GM18508 (cell line): Measurements from ENCODE around the gene PROS1.
A peak's percentile ranks its signal among the peaks of the same experiment; 100 is the strongest.
"Not testable (repeated sequence)": the region's sequence is repeated elsewhere in the genome, so short reads cannot be mapped to it uniquely, and the experiment has no call there.

Source experiments
- ATAC-seq: cut with Tn5 transposase; IDR thresholded peaks from one replicate; pipeline ENCODE4 v1.9.1; 2021; ENCODE audit warnings: moderate number of reproducible peaks; ENCODE audit not compliant: insufficient read depth, unreplicated experiment

Gene PROS1

GRCh38 chr3:93979850-93980676, 6.4 kb upstream of the PROS1 start, which contains the start of gene ARL13B:
ARL13B (plus strand) TSS chr3:93980155; CDS start chr3:93980424, 269 bp downstream.
- ATAC-seq, result peak; percentile 100

- ATAC-seq, result no peak
Observed at GRCh38 chr3:93969997-93970396, 3.7 kb downstream of the PROS1 start.

GRCh38 chr3:93969443-93969842, 4.3 kb downstream of the PROS1 start:
- no peak for ATAC-seq

- ATAC-seq, result not testable (repeated sequence)
Observed at GRCh38 chr3:93965106-93965505, 8.6 kb downstream of the PROS1 start.

GRCh38 chr3:93962798-93963197, 10.9 kb downstream of the PROS1 start:
- no peak for ATAC-seq

GRCh38 chr3:93961489-93961888, 12.2 kb downstream of the PROS1 start:
- ATAC-seq, result no peak

DNA sequence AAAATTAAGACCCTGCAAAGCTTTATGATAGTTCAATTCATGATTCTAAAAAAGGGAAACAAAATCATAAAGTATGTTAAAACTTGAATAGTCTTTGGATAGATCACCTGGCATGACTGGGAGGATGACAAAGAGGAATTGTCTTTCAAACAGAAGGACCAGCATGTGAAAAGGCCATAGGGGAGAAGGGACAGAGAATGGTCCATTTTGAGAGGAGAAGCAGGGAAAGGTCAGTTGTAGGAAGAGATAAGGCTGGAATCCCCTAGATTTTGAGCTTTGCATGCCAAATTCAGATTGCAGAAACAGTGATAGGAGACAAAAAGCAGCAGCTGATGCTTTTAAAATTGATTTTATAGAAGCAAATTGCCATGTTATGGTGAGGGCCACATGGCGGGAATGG, 12.7 kb downstream of the PROS1 start:
- ATAC-seq, result no peak

DNA sequence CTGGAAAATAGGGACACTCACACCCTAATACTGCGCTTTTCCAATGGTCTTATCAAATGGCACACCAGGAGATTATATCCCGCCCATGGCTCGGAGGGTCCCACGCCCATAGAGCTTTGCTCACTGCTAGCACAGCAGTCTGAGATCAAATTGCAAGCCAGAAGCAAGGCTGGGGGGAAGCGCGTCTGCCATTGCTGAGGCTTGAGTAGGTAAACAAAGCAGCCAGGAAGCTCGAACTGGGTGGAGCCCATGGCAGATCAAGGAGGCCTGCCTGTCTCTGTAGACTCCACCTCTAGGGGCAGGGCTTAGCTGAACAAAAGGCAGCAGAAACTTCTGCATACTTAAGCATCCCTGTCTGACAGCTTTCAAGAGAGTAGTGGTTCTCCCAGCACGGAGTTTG, 23.7 kb downstream of the PROS1 start:
- ATAC-seq, result not testable (repeated sequence)

GRCh38 chr3:93937485-93937884, 36.2 kb downstream of the PROS1 start:
- not testable (repeated sequence) for ATAC-seq

DNA sequence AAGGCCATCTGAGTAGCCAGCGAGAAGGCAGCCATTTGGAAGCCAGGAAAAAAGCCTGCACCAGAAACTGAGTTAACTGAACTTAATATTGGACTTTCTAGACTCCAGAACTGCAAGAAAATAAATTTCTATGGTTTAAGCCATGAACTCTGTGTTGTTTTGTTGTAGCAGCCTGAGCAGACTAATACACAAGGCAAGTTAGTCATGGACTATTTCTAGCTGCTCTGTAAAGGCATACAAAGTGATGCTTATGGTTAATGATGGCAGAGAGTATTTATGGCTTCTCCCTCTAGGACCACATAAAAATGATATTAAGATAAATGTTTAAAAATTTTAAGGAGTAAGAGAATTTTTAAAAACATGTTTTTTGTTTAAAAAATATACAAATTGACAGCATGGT, 37.1 kb downstream of the PROS1 start:
- no peak for ATAC-seq

- ATAC-seq, result no peak
Observed at GRCh38 chr3:93934366-93935046, 39.2 kb downstream of the PROS1 start.

- no peak for ATAC-seq
Observed at GRCh38 chr3:93931597-93932229, 42.0 kb downstream of the PROS1 start.

- ATAC-seq, result no peak
Observed at GRCh38 chr3:93930041-93930440, 43.7 kb downstream of the PROS1 start.

DNA sequence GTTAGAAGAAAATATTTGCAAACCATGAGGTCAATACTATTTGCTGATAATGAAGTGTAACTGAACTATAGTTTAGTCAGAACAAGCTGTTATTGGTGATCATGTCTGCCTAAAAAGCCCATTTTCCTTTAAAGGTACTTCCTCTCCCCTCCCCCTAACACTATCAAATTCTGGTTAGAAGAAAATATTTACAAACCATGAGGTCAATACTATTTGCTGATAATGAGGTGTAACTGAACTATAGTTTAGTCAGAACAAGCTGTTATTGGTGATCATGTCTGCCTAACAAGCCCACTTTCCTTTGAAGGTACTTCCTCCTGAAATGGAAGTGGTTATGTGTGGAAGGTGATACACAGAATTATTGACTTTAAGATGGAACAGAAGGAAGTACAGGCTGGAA, 46.9 kb downstream of the PROS1 start:
- no peak for ATAC-seq

DNA sequence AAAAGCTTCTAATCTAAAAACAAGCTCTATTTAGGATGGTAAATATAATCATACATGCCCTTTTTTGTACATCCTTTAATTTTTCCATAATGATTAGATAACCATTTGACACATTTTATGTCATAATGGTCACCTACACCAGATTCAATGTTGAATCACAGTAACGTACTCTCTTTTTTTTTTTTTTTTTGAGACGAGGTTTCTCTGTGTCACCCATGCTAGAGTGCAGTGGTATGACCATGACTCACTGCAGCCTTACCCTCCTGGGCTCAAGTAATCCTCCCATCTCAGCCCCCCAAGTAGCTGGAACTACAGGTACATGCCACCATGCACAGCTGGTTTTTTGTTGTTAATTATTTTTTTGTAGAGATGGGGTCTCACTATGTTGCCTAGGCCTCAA, 49.2 kb downstream of the PROS1 start:
- no peak for ATAC-seq

- no peak for ATAC-seq
Observed at GRCh38 chr3:93923006-93923405, 50.7 kb downstream of the PROS1 start.

DNA sequence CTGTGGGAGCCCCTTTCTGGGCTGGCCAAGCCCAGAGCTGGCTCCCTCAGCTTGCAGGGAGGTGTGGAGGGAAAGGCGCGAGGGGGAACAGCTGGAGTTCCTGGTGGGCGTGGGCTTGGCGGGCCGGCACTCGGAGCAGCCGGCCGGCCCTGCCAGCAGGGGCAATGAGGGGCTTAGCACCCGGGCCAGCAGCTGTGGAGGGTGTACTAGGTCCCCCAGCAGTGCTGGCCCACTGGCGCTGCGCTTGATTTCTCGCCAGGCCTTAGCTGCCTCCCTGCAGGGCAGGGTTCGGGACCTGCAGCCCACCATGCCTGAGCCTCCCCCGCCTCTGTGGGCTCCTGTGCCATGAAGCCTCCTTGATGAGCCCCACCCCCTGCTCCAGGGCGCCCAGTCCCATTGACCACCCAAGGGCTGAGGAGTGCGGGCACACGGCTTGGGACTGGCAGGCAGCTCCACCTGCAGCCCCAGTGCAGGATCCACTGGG, 56.1 kb downstream of the PROS1 start:
- ATAC-seq, result not testable (repeated sequence)

DNA sequence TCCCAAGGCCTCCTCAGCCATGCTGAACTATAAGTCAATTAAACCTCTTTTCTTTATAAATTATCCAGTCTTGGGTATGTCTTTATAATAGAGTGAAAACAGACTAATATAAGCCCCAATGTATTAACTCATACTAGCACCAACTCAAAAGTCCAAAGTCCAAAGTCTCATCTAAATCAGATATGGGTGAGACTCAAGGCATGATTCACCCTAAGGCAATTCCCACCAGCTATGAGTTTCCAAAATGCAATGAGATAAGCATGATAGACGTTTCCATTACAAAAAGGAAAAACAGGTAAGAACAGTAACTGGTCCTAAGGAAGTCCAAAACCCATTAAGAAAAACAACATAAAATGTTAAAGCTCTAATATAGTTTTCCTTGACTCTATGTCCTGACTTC, 60.1 kb downstream of the PROS1 start:
- not testable (repeated sequence) for ATAC-seq

- no peak for ATAC-seq
Observed at GRCh38 chr3:93911206-93911605, 62.5 kb downstream of the PROS1 start.

GRCh38 chr3:93910097-93910496, 63.6 kb downstream of the PROS1 start:
- ATAC-seq, result no peak

GRCh38 chr3:93907132-93907531, 66.6 kb downstream of the PROS1 start:
- ATAC-seq, result no peak
